Renal pelvis (tissue), 4 donors: ENCODE measurements around the gene SEMA4A. TPM values are rescaled to one million over a fixed set of nuclear protein-coding genes. Genes with fewer than 3 reads are reported as not detected.
A peak's percentile ranks its signal among the peaks of the same experiment; 100 is the strongest.
"Not testable (repeated sequence)": the region's sequence is repeated elsewhere in the genome, so short reads cannot be mapped to it uniquely, and the experiment has no call there.

Experiments used
- DNase-seq: peaks from one replicate; pipeline ENCODE4 v3.0.0-alpha.2; 2013
- polyA plus RNA-seq, 3 donors: library from polyadenylated mRNA; unstranded; fragments of 120-200 nt; gene quantifications; one replicate each; pipeline ENCODE4 v1.2.1, GENCODE V29; 2013; ENCODE audit not compliant: insufficient read length in 3 of 3

SEMA4A gene
- polyA plus RNA-seq, 3 donors = 21.2 to 27.5 (median 21.3) TPM

GRCh38 chr1:156191292-156191964 is 38.0 kb downstream of the SEMA4A start:
- no peak for DNase-seq

GRCh38 chr1:156193208-156193487 is 39.8 kb downstream of the SEMA4A start:
- DNase-seq = no peak

- peak; percentile 99 for DNase-seq
Observed at GRCh38 chr1:156193488-156194299, 40.3 kb downstream of the SEMA4A start, which contains the start of gene SLC25A44. TSS of gene SLC25A44 (plus strand) at chr1:156194104. CDS start at chr1:156199848, 5,744 bp downstream.

- DNase-seq = no peak
Observed at GRCh38 chr1:156194300-156194652, 40.9 kb downstream of the SEMA4A start.

GRCh38 chr1:156195853-156196252 is 42.5 kb downstream of the SEMA4A start:
- no peak for DNase-seq

- DNase-seq = no peak
Observed at GRCh38 chr1:156196445-156196844, 43.1 kb downstream of the SEMA4A start.

GRCh38 chr1:156198831-156199349 is 45.5 kb downstream of the SEMA4A start:
- no peak for DNase-seq

- DNase-seq = no peak
Observed at GRCh38 chr1:156200044-156200443, 46.7 kb downstream of the SEMA4A start.

- no peak for DNase-seq
Observed at GRCh38 chr1:156203331-156203730, 49.9 kb downstream of the SEMA4A start.

- DNase-seq = no peak
Observed at GRCh38 chr1:156204686-156205085, 51.3 kb downstream of the SEMA4A start.

- no peak for DNase-seq
Observed at GRCh38 chr1:156211243-156211642, 57.9 kb downstream of the SEMA4A start.

- DNase-seq = no peak
Observed at GRCh38 chr1:156212130-156212529, 58.7 kb downstream of the SEMA4A start.

- peak; percentile 96 for DNase-seq
Observed at GRCh38 chr1:156212833-156213643, 59.7 kb downstream of the SEMA4A start, which contains the start of gene PMF1. TSS of gene PMF1 (plus strand) at chr1:156213007. CDS start at chr1:156213016, 9 bp downstream.

- DNase-seq = no peak
Observed at GRCh38 chr1:156213644-156213966, 60.2 kb downstream of the SEMA4A start.

- DNase-seq = no peak
Observed at GRCh38 chr1:156214024-156214748, 60.8 kb downstream of the SEMA4A start.

- DNase-seq = not testable (repeated sequence)
Observed at GRCh38 chr1:156216361-156217086, 63.1 kb downstream of the SEMA4A start.

GRCh38 chr1:156217871-156218270 is 64.5 kb downstream of the SEMA4A start:
- no peak for DNase-seq

GRCh38 chr1:156220226-156220625 is 66.8 kb downstream of the SEMA4A start:
- no peak for DNase-seq

GRCh38 chr1:156221986-156222692 is 68.8 kb downstream of the SEMA4A start:
- no peak for DNase-seq

GRCh38 chr1:156225677-156226014 is 72.3 kb downstream of the SEMA4A start:
- no peak for DNase-seq
